NT2/D1 (cell line): ENCODE measurements around the gene CD47.

Experiments
- SUZ12 ChIP-seq: IDR thresholded peaks from 2 replicates; pipeline ENCODE4 v1.6.1; 2011; ENCODE audit not compliant: insufficient read length, insufficient read depth; ENCODE audit errors: extremely low read depth
- YY1 ChIP-seq: IDR thresholded peaks from 2 replicates; pipeline ENCODE4 v1.6.1; 2011; ENCODE audit not compliant: insufficient read length, insufficient read depth
- ZNF274 ChIP-seq: IDR thresholded peaks from 2 replicates; pipeline ENCODE4 v1.6.1; 2011; ENCODE audit warnings: mild to moderate bottlenecking, low read depth, low read length

- TF ChIP-seq YY1 (no peak), ZNF274 (no peak), SUZ12 (no peak)
These were observed 27.4 kb upstream of the CD47 start for GRCh38 chr3:108118038-108118768.
